ENCODE measurements around the gene HOPX. TPM values are rescaled to one million over a fixed set of nuclear protein-coding genes. Genes with fewer than 3 reads are reported as not detected.

Gene HOPX
- total RNA-seq, 4 donors from 2014 or later = 5.3 to 6.6 (median 5.7) TPM

DNA sequence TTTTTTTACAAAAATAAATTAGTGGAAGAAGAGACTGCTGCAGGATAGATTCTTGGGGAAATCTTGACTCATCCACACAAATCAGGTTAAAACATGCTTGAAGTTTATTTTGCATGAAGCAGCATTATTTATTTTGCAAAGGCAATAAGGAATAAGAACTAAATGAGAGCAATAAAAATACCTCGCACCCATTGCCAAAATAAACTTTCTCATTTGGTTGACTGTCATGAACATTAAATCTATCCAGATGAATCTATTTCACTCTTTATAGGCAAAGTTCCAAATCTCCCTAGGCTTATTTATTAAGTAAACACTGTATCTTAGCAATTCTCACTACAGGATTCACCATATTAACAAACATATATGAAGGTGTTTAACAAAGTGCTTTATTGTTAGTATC is 58.9 kb downstream of the HOPX start:
- intact Hi-C loops (cut with DNase I; ENCODE audit: low total_unique reads) (no loop called here), in situ Hi-C loops (cut with MboI; ENCODE audit: low sequenced_read_pairs in 4 of 4) (no loop called here)
- H3K9me3 ChIP-seq = no peaks in the 10 kb centered on the region
- H3K27me3 ChIP-seq = no peaks in the 10 kb centered on the region
- TF ChIP-seq, protein P1, sequence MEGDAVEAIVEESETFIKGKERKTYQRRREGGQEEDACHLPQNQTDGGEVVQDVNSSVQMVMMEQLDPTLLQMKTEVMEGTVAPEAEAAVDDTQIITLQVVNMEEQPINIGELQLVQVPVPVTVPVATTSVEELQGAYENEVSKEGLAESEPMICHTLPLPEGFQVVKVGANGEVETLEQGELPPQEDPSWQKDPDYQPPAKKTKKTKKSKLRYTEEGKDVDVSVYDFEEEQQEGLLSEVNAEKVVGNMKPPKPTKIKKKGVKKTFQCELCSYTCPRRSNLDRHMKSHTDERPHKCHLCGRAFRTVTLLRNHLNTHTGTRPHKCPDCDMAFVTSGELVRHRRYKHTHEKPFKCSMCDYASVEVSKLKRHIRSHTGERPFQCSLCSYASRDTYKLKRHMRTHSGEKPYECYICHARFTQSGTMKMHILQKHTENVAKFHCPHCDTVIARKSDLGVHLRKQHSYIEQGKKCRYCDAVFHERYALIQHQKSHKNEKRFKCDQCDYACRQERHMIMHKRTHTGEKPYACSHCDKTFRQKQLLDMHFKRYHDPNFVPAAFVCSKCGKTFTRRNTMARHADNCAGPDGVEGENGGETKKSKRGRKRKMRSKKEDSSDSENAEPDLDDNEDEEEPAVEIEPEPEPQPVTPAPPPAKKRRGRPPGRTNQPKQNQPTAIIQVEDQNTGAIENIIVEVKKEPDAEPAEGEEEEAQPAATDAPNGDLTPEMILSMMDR (IDR thresholded peaks at IDR 0.05 in 4 of 5, conservative IDR thresholded peaks at IDR 0.05 in 1 of 5) = no peak
- TF ChIP-seq POLR2A (IDR thresholded peaks at IDR 0.05) = no peak
- no peak for ATAC-seq
- no peak overlapping the region for H3K4me3 ChIP-seq
- H3K4me1 ChIP-seq = no peaks in the 10 kb centered on the region
- DNase-seq = no peak
- H3K27ac ChIP-seq = no peak overlapping the region
- H3K36me3 ChIP-seq = no peaks in the 10 kb centered on the region

DNA sequence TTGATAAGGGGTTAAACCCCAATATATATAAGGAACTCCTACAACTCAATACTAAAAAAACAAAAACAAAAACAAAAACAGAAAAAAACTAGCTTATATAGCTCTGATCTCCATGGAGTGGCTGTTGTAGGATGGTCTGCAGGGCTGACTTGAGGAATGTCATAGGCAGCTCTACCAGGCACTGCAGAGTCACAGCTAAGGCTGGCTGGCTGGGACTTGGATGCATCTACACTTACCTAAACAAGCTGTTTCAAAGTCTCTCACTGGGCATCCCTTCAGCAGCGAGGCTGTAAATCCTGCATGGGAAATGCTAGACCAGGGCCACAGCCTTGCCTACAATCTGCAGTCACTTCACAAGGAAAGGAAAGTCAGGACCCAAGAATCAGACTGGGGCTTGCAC is 61.3 kb downstream of the HOPX start:
- in situ Hi-C loops (cut with MboI; ENCODE audit: low sequenced_read_pairs in 4 of 4) (no loop called here), intact Hi-C loops (cut with DNase I; ENCODE audit: low total_unique reads) (no loop called here)
- Histone ChIP-seq H3K4me3 (no peak overlapping the region), H3K36me3 (no peaks in the 10 kb centered on the region), H3K4me1 (no peaks in the 10 kb centered on the region), H3K9me3 (no peaks in the 10 kb centered on the region), H3K27ac (no peak overlapping the region), H3K27me3 (no peaks in the 10 kb centered on the region)
- TF ChIP-seq, protein P1 (IDR thresholded peaks at IDR 0.05 in 4 of 5, conservative IDR thresholded peaks at IDR 0.05 in 1 of 5) = no peak
- no peak for TF ChIP-seq POLR2A (IDR thresholded peaks at IDR 0.05)
- ATAC-seq (no peak), DNase-seq (no peak)

DNA sequence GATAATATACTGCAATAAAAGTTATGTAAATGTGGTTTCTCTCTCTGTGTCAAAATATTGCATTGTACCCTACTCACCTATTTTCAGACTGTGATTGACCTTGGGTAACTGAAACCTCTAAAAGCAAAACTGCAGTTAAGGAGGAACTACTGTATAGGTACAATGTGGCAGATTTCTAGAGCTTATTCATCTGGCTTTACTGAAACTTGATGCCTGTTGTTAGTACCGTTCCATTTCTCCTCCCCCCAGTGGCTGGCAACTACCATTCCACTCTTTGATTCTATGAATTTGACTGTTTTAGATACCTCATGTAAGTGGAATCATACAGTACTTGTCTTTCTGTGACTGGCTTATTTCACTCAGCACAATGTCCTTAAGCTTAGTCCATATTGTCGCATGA is 61.9 kb downstream of the HOPX start:
- no peak for ATAC-seq
- no peak for DNase-seq
- no peaks in the 10 kb centered on the region for H3K36me3 ChIP-seq
- TF ChIP-seq, protein P1 (IDR thresholded peaks at IDR 0.05 in 4 of 5, conservative IDR thresholded peaks at IDR 0.05 in 1 of 5) = no peak
- TF ChIP-seq POLR2A (IDR thresholded peaks at IDR 0.05) = no peak
- in situ Hi-C loops (cut with MboI; ENCODE audit: low sequenced_read_pairs in 4 of 4) (no loop called here), intact Hi-C loops (cut with DNase I; ENCODE audit: low total_unique reads) (no loop called here)
- H3K4me3 ChIP-seq = no peak overlapping the region
- no peaks in the 10 kb centered on the region for H3K4me1 ChIP-seq
- H3K9me3 ChIP-seq = no peaks in the 10 kb centered on the region
- H3K27ac ChIP-seq = no peak overlapping the region
- H3K27me3 ChIP-seq = no peaks in the 10 kb centered on the region

DNA sequence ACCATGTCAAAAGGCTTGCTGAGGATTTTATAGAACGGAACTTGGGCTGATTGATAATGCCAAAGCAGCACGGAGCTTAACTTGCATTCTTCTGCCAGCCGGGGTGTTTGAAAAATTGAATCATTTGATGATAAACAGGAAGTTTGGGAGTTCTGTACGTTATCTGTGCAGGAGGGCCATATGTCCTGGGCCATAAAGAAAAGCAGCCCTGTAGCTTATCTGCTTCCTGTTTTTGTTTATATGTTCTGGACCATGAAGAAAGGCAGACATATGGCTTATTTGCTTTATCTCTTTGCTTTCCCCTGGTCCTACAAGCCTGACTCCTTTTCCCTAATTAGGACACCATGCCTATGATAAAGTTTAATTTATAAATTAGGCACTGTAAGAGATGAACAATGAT is 62.4 kb downstream of the HOPX start:
- DNase-seq (no peak), ATAC-seq (no peak)
- H3K4me1 ChIP-seq = no peaks in the 10 kb centered on the region
- no peak overlapping the region for H3K27ac ChIP-seq
- H3K9me3 ChIP-seq = no peaks in the 10 kb centered on the region
- no peaks in the 10 kb centered on the region for H3K27me3 ChIP-seq
- intact Hi-C loops (cut with DNase I; ENCODE audit: low total_unique reads) = no loop called here
- in situ Hi-C loops (cut with MboI; ENCODE audit: low sequenced_read_pairs in 4 of 4) = no loop called here
- H3K4me3 ChIP-seq = no peak overlapping the region
- TF ChIP-seq POLR2A (IDR thresholded peaks at IDR 0.05) = no peak
- TF ChIP-seq, protein P1 (IDR thresholded peaks at IDR 0.05 in 4 of 5, conservative IDR thresholded peaks at IDR 0.05 in 1 of 5) = no peak
- no peaks in the 10 kb centered on the region for H3K36me3 ChIP-seq

DNA sequence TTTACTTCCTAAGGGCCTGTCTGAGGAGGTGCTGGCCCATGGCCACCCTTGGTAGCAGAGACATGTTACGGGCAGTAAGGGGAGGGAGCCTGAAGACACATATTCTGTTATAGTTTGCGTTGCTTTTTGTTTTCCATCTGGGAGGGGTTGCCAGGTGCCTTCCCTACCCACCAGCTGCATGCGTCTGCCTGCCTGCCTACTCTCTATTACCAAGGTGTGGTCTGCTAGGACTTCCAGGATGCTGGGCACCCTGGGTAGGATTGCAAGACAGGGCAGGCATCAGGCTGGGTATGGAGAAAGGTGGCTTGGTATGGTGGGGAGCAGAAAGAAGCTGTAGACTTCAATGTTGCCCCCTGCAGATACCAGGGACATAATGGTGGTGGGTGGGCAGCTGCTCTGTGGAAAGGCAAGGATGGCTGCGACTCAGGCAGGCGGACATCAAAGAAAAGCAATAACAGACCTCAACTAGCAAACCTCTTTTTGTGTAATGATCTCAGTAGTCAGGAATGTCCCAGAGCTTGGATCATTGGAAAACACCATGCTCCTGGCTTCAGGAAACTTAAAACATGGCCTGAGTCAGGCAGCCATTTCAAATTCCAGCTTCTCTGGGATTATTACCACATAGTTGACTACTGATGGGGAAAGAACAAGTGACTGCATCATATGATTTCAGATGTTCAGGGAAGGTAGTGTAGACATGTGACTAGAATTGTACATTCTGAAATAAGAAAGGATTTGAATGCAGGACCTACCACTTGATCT is 67.8 kb downstream of the HOPX start:
- TF ChIP-seq, protein P1 (IDR thresholded peaks at IDR 0.05 in 4 of 5, conservative IDR thresholded peaks at IDR 0.05 in 1 of 5) = no peak
- no peak for TF ChIP-seq POLR2A (IDR thresholded peaks at IDR 0.05)
- no peaks in the 10 kb centered on the region for H3K9me3 ChIP-seq
- H3K36me3 ChIP-seq = no peaks in the 10 kb centered on the region
- no peaks in the 10 kb centered on the region for H3K27me3 ChIP-seq
- no peak overlapping the region for H3K4me3 ChIP-seq
- H3K4me1 ChIP-seq = no peaks in the 10 kb centered on the region
- intact Hi-C loops (cut with DNase I; ENCODE audit: low total_unique reads) = no loop called here
- DNase-seq = no peak
- no peak overlapping the region for H3K27ac ChIP-seq
- no peak for ATAC-seq
- in situ Hi-C loops (cut with MboI; ENCODE audit: low sequenced_read_pairs in 4 of 4) = no loop called here

Measured in gastrocnemius medialis (tissue), 4 donors.